ENCODE results near the gene DEAF1. TPM values are rescaled to one million over a fixed set of nuclear protein-coding genes. Genes with fewer than 3 reads are reported as not detected.
A peak's percentile ranks its signal among the peaks of the same experiment; 100 is the strongest.

DEAF1 gene
- total RNA-seq, 1 donor from 2014 or later: 20.6 TPM

DNA sequence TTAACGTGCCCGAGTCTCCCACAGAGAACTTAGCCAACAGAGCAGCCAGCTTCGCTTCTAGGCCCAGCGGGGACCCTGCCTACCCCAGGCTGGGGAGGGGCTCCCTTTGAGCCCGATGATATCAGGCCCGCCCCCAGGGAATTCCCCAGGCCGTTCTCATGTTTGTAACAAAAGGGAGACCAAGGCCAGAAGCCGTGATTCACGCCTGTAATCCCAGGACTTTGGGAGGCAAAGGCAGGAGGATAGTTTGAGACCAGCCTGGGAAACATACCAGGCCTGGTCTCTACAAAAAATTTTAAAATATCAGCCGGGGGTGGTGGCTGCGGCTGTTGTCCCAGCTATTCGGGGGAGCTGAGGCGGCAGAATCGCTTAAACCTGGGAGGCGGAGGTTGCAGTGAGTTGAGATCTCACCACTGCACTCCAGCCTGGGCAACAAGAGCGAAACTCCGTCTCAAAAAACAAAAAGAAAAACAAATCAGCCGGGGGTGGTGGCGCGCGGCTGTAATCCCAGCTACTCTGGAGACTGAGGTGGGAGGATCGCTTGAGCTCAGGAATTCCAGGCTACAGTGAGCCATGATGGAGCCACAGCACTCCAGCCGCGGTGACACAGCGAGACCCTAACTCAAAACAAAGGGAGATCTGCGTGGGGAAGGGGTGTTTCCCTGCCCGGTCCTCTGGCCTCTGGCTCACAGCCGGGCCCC is 56.2 kb downstream of the DEAF1 start:
- peak; percentile 35 for DNase-seq (ENCODE audit: missing footprints)
- ATAC-seq: no peak
- intact Hi-C loops (cut with DNase I): no loop called here

GRCh38 chr11:637593-638521 is 57.2 kb downstream of the DEAF1 start:
- peak; percentile 60 for DNase-seq (ENCODE audit: missing footprints)
- no peak for ATAC-seq
- intact Hi-C loops (cut with DNase I): no loop called here

GRCh38 chr11:637333-637592 is 57.8 kb downstream of the DEAF1 start:
- intact Hi-C loops (cut with DNase I): no loop called here
- no peak for DNase-seq (ENCODE audit: missing footprints)
- ATAC-seq: no peak

GRCh38 chr11:636511-637332 is 58.3 kb downstream of the DEAF1 start, which contains the start of gene DRD4:
Gene DRD4 (plus strand): TSS chr11:637269. CDS start chr11:637305, 36 bp downstream.
- DNase-seq (ENCODE audit: missing footprints): peak; percentile 49
- peak; percentile 63 for ATAC-seq
- intact Hi-C loops (cut with DNase I): no loop called here

DNA sequence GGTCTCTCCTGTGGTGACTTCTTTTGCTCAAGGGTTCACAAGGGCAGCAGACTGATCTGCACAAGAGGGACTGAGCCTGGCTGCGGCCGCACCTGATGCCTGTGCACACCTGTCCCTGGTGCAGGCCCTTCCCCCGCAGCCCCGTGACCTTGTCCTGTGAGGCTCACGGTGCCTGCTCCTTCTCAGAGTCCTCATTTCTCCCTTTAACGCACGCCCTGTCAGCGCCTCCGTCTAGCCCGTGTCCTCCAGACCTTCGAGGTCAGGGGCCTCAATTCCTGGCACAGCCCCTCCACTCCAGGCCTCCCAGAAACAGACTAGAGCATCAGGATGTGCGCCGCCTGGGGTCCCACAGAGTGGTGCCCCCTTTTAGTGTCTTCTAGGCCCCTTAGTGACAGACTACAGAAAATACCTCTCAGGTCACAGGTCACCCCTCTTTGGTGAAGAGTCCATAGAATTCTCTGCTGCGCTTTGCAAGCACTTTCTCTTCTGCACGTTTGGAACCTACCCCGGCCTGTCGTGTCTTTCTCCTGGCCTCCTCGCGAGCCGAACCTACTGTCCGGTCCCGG is 59.0 kb downstream of the DEAF1 start:
- no peak for ATAC-seq
- intact Hi-C loops (cut with DNase I): no loop called here
- DNase-seq (ENCODE audit: missing footprints): peak; percentile 16

DNA sequence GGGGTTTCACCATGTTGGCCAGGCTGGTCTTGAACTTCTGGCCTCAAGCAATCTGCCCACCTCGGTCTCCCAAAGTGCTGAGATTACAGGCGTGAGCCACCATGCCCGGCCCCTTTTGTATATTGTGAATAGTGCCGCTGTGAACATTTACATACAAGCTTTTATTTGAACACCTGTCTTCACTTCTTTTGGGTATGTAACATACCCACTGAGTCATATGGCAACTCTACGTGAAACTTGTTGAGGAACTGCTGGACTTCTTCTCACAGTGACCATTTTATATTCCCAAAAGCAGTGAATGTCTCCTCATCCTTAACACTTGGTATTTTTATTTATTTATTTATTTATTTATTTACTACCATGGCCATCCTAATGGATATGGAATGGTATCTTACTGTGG is 64.2 kb downstream of the DEAF1 start:
- intact Hi-C loops (cut with DNase I): no loop called here
- ATAC-seq (no peak), DNase-seq (ENCODE audit: missing footprints) (no peak)

DNA sequence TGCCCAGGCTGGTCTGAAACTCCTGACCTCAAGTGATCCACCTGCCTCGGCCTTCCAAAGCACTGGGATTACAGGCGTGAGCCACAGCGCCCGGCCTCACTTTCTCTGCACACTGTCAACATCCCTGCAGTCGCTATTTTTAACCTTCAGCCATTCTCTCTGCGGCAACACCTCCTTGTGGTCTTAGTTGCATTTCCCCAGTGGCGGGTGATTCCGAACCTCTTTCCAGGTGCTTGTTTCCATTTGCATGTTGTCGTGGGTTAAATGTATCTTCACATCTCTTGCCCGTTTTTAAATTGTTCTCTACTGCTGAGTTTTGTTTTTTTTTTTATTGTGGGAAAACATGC is 65.8 kb downstream of the DEAF1 start:
- intact Hi-C loops (cut with DNase I): loop anchor here (5.0 kb wide), 1 partner anchor 72 kb away; no protein-coding TSS in a partner anchor
- peak; percentile 13 for DNase-seq (ENCODE audit: missing footprints)
- peak; percentile 41 for ATAC-seq

DNA sequence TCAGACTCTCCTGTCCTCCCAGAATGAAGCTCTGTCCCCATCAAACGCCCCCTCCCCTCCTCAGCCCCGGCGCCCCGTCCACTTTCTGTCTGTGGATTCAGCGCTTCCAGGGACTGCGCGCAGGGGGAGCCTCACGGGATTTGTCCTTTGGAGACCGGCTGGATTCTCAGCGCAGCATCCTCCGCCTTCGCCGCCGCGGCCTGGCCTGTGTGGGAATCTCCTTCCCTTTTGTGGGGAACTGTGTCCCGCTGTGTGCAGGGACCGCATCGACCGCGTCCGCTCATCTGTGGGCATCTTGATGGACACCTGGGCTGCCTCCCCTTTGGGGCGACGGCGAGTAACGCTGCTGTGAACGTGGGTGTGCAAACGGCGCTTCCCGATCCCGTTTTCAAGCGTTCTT is 67.0 kb downstream of the DEAF1 start:
- intact Hi-C loops (cut with DNase I): loop anchor here (5.0 kb wide), 1 partner anchor 71 kb away; no protein-coding TSS in a partner anchor

GRCh38 chr11:627308-627576 is 67.8 kb downstream of the DEAF1 start:
- DNase-seq (ENCODE audit: missing footprints): peak; percentile 28
- intact Hi-C loops (cut with DNase I): loop anchor here (5.0 kb wide), 1 partner anchor 70 kb away; no protein-coding TSS in a partner anchor
- no peak for ATAC-seq

More for the DNA sequence above, 67.0 kb downstream of the DEAF1 start:
- no peak for ATAC-seq
- DNase-seq (ENCODE audit: missing footprints): peak; percentile 55

GRCh38 chr11:626475-627307 is 68.3 kb downstream of the DEAF1 start, which contains the start of gene SCT:
Gene SCT (minus strand): TSS chr11:627181. CDS start chr11:627143, 38 bp downstream.
- ATAC-seq (no peak), DNase-seq (ENCODE audit: missing footprints) (peak; percentile 11)
- intact Hi-C loops (cut with DNase I): loop anchor here (5.0 kb wide), 1 partner anchor 69 kb away; no protein-coding TSS in a partner anchor

DNA sequence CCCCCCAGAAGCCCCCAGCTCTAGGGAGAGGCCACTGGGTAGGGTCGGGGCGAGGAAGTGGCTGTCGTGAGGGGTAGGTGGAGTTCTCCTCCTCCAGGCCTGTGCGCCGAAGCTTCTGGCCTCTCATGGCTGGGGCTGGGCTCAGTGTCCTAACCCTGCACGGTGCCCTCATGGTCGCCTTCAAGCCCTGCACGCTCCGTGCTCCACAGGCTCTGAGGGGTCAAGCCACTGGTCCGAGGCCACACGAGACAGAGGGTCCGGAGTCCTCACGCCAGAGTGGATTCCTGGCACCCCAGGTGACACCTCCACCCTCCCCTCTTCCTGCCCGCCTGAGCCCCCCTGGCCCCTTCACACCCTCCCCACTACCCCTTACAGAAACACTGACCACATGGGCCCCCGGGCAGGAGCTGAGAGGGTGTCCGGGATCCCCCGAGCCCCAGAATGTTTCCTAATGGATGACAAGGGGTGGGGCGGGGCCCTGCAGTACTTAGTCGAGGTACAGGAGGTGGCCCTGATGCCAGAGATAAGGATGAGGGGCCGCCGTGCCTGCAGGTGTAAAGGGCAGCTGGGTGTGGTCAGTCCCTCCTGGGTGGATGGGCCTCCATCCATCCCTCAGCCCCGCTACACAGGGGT is 69.3 kb downstream of the DEAF1 start:
- intact Hi-C loops (cut with DNase I): loop anchor here (5.0 kb wide), 1 partner anchor 68 kb away; no protein-coding TSS in a partner anchor
- DNase-seq (ENCODE audit: missing footprints) (peak; percentile 43), ATAC-seq (no peak)

- DNase-seq (ENCODE audit: missing footprints) (peak; percentile 49), ATAC-seq (no peak)
- intact Hi-C loops (cut with DNase I): loop anchor here (5.0 kb wide), 1 partner anchor 68 kb away; no protein-coding TSS in a partner anchor
Observed at GRCh38 chr11:624705-625635, 70.1 kb downstream of the DEAF1 start, which contains the start of gene CDHR5. Gene CDHR5 (minus strand): TSS chr11:624955. CDS start chr11:624902, 53 bp downstream.

DNA sequence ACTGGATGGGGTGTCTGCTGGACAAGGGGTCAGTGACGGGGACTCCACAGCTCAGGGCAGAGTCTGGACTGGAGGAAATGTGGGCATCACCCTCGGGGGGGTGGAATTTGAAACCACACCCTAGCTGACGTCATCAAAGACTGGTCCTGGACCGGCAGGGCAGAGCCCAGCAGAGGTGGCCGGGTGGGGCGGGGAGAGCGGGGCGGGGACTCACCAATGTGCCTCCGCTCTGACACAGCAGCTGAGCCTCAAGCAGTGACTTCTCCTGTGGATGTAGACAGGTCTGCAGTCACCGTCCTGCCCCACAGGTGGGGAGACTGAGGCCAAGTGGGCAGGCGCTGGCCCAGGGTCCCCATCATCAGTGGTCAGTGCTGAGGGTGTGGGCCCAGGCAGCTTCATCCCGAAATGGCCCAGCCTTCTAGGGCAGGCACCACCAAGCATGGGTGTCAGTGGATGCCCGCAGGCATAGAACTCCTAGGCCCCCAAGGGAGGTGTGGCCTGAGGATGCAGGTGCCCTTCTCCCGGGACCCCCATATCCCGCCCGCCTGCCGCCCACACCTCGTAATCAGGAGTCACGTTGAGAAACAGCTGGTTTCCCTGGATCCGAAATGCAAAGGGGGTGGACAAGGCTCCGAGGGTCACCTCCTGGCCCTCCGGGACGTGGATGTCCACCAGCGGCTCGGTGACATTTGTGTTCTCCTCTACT is 70.9 kb downstream of the DEAF1 start:
- intact Hi-C loops (cut with DNase I): no loop called here

DNA sequence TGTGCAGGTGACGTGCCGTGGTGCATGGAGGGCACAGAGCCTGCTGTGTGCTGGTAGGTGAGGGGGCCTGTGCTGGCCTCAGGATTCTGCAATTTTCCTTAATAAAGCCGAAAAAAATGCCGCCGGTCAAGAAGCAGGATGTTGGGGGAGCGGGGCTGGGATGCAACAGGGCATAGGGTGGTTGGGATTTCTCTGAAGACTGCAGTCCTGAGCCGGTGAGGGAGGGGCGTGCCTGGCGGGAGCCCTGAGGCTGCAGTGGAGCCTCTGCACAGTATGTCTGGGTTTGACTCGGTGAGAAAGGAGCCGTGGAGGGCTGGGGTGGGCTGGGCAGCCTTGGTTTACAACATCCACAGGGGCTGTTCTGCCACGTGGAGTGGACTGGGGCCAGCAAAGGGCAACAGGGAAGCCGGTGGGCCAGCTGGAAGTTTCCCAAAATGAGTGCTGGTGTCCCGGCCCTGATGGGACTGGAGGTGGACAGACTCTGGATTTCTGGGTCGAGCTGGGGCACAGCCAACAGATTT is 71.6 kb downstream of the DEAF1 start:
- intact Hi-C loops (cut with DNase I): no loop called here
- ATAC-seq: no peak
- DNase-seq (ENCODE audit: missing footprints): no peak

More for the DNA sequence above, 70.9 kb downstream of the DEAF1 start:
- ATAC-seq: no peak
- no peak for DNase-seq (ENCODE audit: missing footprints)

- ATAC-seq (no peak), DNase-seq (ENCODE audit: missing footprints) (no peak)
- intact Hi-C loops (cut with DNase I): no loop called here
Observed at GRCh38 chr11:621838-622237, 73.2 kb downstream of the DEAF1 start.
